H9 (cell line): ENCODE measurements around the gene GRIK1. TPM values are rescaled to one million over a fixed set of nuclear protein-coding genes. Genes with fewer than 3 reads are reported as not detected.

Experiments used
- DNase-seq: peaks from one replicate; pipeline ENCODE4 v3.0.0-alpha.2; 2017
- H2AFZ ChIP-seq: one replicate; pipeline ENCODE4 v1.6.1; 2013; ENCODE audit warnings: mild to moderate bottlenecking, low read length, control low read depth, moderate library complexity
- H2AK5ac ChIP-seq: 2 replicates; pipeline ENCODE4 v1.6.1; 2013; ENCODE audit warnings: low read length, control low read depth, mixed read lengths; ENCODE audit not compliant: insufficient read length
- H2BK120ac ChIP-seq: one replicate; pipeline ENCODE4 v1.6.1; 2013; ENCODE audit warnings: low read depth, mild to moderate bottlenecking, low read length, control low read depth, inconsistent platforms; ENCODE audit not compliant: poor library complexity, severe bottlenecking
- H2BK12ac ChIP-seq: 2 replicates; pipeline ENCODE4 v1.6.1; 2013; ENCODE audit warnings: low read length, control low read depth, mixed read lengths, low read depth; ENCODE audit not compliant: insufficient read length
- H2BK15ac ChIP-seq: 2 replicates; pipeline ENCODE4 v1.6.1; 2013; ENCODE audit warnings: low read depth, low read length, control low read depth
- H2BK20ac ChIP-seq: one replicate; pipeline ENCODE4 v1.6.1; 2013; ENCODE audit warnings: low read depth, mild to moderate bottlenecking, low read length, control low read depth, inconsistent platforms; ENCODE audit not compliant: poor library complexity, severe bottlenecking
- H2BK5ac ChIP-seq: 2 replicates; pipeline ENCODE4 v1.6.1; 2013; ENCODE audit warnings: low read length, control low read depth, mixed read lengths; ENCODE audit not compliant: insufficient read length
- H3K14ac ChIP-seq: 2 replicates; pipeline ENCODE4 v1.6.1; 2013; ENCODE audit warnings: low read length, control low read depth; ENCODE audit not compliant: insufficient read depth
- H3K18ac ChIP-seq: 2 replicates; pipeline ENCODE4 v1.6.1; 2013; ENCODE audit warnings: low read depth, mild to moderate bottlenecking, mixed read lengths, low read length, control low read depth; ENCODE audit not compliant: insufficient read length
- H3K23ac ChIP-seq: 2 replicates; pipeline ENCODE4 v1.6.1; 2013; ENCODE audit warnings: low read length, control low read depth, mixed read lengths, low read depth; ENCODE audit not compliant: insufficient read length
- H3K23me2 ChIP-seq: 2 replicates; pipeline ENCODE4 v1.6.1; 2013; ENCODE audit warnings: low read depth, mild to moderate bottlenecking, mixed read lengths, low read length, control low read depth; ENCODE audit not compliant: insufficient read length, poor library complexity, severe bottlenecking
- H3K27ac ChIP-seq: 2 replicates; pipeline ENCODE4 v1.5.1; 2013; ENCODE audit warnings: low read length, control low read depth, mixed read lengths, low read depth; ENCODE audit not compliant: insufficient read length
- H3K27me3 ChIP-seq: 2 replicates; pipeline ENCODE4 v1.6.1; 2013; ENCODE audit warnings: low read length, control low read depth, inconsistent platforms; ENCODE audit not compliant: insufficient read depth
- H3K4ac ChIP-seq: 2 replicates; pipeline ENCODE4 v1.6.1; 2013; ENCODE audit warnings: low read depth, mild to moderate bottlenecking, control low read depth, inconsistent platforms, low read length, moderate library complexity
- H3K4me1 ChIP-seq: 2 replicates; pipeline ENCODE4 v1.6.1; 2013; ENCODE audit warnings: low read length, control low read depth, inconsistent platforms; ENCODE audit not compliant: insufficient read depth
- H3K4me2 ChIP-seq: 2 replicates; pipeline ENCODE4 v1.6.1; 2013; ENCODE audit warnings: low read length, control low read depth, mixed read lengths; ENCODE audit not compliant: insufficient read length, insufficient read depth
- H3K56ac ChIP-seq: 2 replicates; pipeline ENCODE4 v1.6.1; 2013; ENCODE audit warnings: low read depth, mild to moderate bottlenecking, mixed read lengths, low read length, control low read depth; ENCODE audit not compliant: insufficient read length
- H3K79me1 ChIP-seq: 2 replicates; pipeline ENCODE4 v1.6.1; 2013; ENCODE audit warnings: low read depth, mild to moderate bottlenecking, moderate library complexity, low read length, control low read depth, inconsistent platforms; ENCODE audit not compliant: insufficient read depth, poor library complexity, severe bottlenecking
- H3K79me2 ChIP-seq: 2 replicates; pipeline ENCODE4 v1.6.1; 2013; ENCODE audit warnings: low read length, control low read depth, inconsistent platforms; ENCODE audit not compliant: insufficient read depth
- H3K9ac ChIP-seq: 2 replicates; pipeline ENCODE4 v1.6.1; 2013; ENCODE audit warnings: low read length, control low read depth, mixed read lengths; ENCODE audit not compliant: insufficient read length; ENCODE audit errors: extremely low read depth
- H3K9me3 ChIP-seq: one replicate; pipeline ENCODE4 v1.6.1; 2013; ENCODE audit warnings: low read depth, low read length, inconsistent platforms; ENCODE audit not compliant: control insufficient read depth
- H3T11ph ChIP-seq: one replicate; pipeline ENCODE4 v1.6.1; 2013; ENCODE audit warnings: mild to moderate bottlenecking, low read length, control low read depth, inconsistent platforms
- H4K20me1 ChIP-seq: one replicate; pipeline ENCODE4 v1.6.1; 2013; ENCODE audit not compliant: control insufficient read depth, insufficient read length, insufficient read depth
- H4K5ac ChIP-seq: 2 replicates; pipeline ENCODE4 v1.6.1; 2013; ENCODE audit warnings: low read depth, mild to moderate bottlenecking, mixed read lengths, low read length, control low read depth; ENCODE audit not compliant: insufficient read length
- H4K8ac ChIP-seq: replicated peaks from 2 replicates; pipeline ENCODE4 v1.6.1; 2013; ENCODE audit warnings: low read length, control low read depth, mixed read lengths, low read depth; ENCODE audit not compliant: insufficient read length
- H4K91ac ChIP-seq: 2 replicates; pipeline ENCODE4 v1.6.1; 2013; ENCODE audit warnings: low read depth, mild to moderate bottlenecking, moderate library complexity, mixed read lengths, low read length, control low read depth; ENCODE audit not compliant: insufficient read length
- H3K27ac Mint-ChIP-seq, 3 experiments: 2 replicates in 2 of 3; 3 replicates in 1 of 3; pipeline ENCODE4 v1.8.0; 2020 to 2021; ENCODE audit warnings: mixed read lengths in 3 of 3, mild to moderate bottlenecking in 1 of 3, moderate library complexity in 1 of 3
- H3K27me3 Mint-ChIP-seq: 2 replicates; pipeline ENCODE4 v1.8.0; 2021; ENCODE audit warnings: low read depth, mild to moderate bottlenecking, moderate library complexity, mixed read lengths
- H3K36me3 Mint-ChIP-seq, 3 experiments: 2 replicates in 2 of 3; 3 replicates in 1 of 3; pipeline ENCODE4 v1.8.0; 2020 to 2021; ENCODE audit warnings: low read depth in 3 of 3, mixed read lengths in 3 of 3; ENCODE audit not compliant: insufficient read depth in 1 of 3
- H3K4me1 Mint-ChIP-seq, 2 experiments: 2 replicates each; pipeline ENCODE4 v1.8.0; 2020; ENCODE audit warnings: mixed read lengths in 2 of 2
- H3K4me3 Mint-ChIP-seq, 2 experiments: 2 replicates in 1 of 2; 3 replicates in 1 of 2; pipeline ENCODE4 v1.8.0; 2020 to 2021; ENCODE audit warnings: mild to moderate bottlenecking in 2 of 2, mixed read lengths in 2 of 2, moderate library complexity in 1 of 2
- H3K9me3 Mint-ChIP-seq, 2 experiments: 2 replicates in 1 of 2; 3 replicates in 1 of 2; pipeline ENCODE4 v1.8.0; 2020; ENCODE audit warnings: mild to moderate bottlenecking in 2 of 2, mixed read lengths in 2 of 2, moderate library complexity in 1 of 2
- WGBS: extraction: QIAGEN DNeasy Blood & Tissue Kit; methylation state at CpG from one replicate; pipeline ENCODE4 v1.1.7; 2013; ENCODE audit warnings: missing lambda C conversion rate, low lambda C conversion rate, mixed read lengths; ENCODE audit not compliant: insufficient read length; ENCODE audit errors: extremely low coverage; 5-methylcytosine and 5-hydroxymethylcytosine counted together
- total RNA-seq: library from RNA; stranded (reverse); gene quantifications from 2 replicates; pipeline ENCODE4 v1.2.1, GENCODE V29; 2021
- TF ChIP-seq, protein P1 (sequence below): fragments of 200-600 bp; sonication (generic); conservative IDR thresholded peaks from 3 replicates; pipeline ENCODE4 v1.8.0; 2021; ENCODE audit warnings: antibody characterized with exemption, mild to moderate bottlenecking

Gene GRIK1
- total RNA-seq, 1 experiment from 2014 or later, result not detected

DNA sequence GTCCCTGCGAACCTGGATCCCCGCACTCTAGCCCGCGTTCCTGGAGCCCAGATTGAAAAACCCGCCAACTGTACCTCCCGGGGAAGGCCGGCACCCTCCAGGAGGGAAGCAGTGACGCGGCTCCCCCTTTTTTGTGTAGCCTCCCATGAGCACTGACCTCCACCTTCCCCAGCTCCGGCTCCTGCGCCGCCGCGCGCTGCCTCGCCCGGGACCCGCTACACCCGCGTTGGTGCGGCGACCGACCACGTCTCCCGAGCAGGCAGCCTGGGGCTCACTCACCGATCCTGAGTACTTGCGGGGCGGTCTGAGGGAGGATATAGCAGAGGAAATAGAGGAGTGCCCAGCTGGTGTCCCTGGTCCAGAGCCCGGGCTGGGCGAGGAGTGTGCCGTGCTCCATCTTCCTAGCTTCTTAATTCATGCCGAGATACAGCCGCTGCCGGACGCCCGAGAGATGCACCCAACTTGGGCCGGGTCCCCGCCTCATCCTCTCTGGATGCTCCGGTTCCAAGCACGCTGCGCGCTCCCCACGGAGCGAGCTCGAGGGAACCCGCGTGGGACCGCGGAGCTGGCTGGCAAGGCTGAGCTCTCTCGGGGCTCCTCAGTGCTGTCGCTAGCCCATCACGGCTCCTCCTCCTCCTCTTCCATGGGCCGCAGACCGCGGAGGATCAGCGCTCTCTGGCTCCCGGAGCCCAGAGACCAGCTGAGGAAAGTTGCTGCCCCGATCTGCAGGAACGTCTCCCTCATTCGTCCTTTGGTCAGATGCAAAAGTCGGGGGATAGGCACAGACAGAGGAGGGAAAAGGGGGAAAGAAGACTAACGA is 482 bp downstream of the GRIK1 start:
- no peaks in the 10 kb centered on the region for H3K36me3 Mint-ChIP-seq
- Histone ChIP-seq H4K20me1 (no peaks in the 10 kb centered on the region), H3K23me2 (peaks cover 12% of the 10 kb centered on the region), H3K9ac (no peak overlapping the region), H3K56ac (no peak overlapping the region), H3K27ac (no peak overlapping the region), H4K8ac (no peak overlapping the region), H2BK20ac (no peak overlapping the region), H3K9me3 (no peaks in the 10 kb centered on the region), H2AFZ (peak overlapping the region; percentile 71), H3K4me2 (peak overlapping the region; percentile 92), H2BK12ac (no peak overlapping the region), H3K23ac (no peak overlapping the region), H3K27me3 (peaks cover 28% of the 10 kb centered on the region), H3K14ac (no peak overlapping the region), H2AK5ac (no peak overlapping the region), H3K79me1 (no peaks in the 10 kb centered on the region), H4K5ac (no peak overlapping the region), H3K79me2 (no peaks in the 10 kb centered on the region), H3K4me1 (no peaks in the 10 kb centered on the region), H2BK5ac (no peak overlapping the region), H2BK15ac (no peak overlapping the region), H3K18ac (no peak overlapping the region), H3T11ph (no peak overlapping the region), H4K91ac (no peak overlapping the region), H3K4ac (no peak overlapping the region), H2BK120ac (no peak overlapping the region)
- H3K27ac Mint-ChIP-seq, result no peak overlapping the region
- peaks cover 9 to 14% of the 10 kb centered on the region in 2 experiments for H3K4me1 Mint-ChIP-seq
- H3K27me3 Mint-ChIP-seq, result peaks cover 84% of the 10 kb centered on the region
- peak overlapping the region; percentile 82 to 86 for H3K4me3 Mint-ChIP-seq
- no peaks in the 10 kb centered on the region for H3K9me3 Mint-ChIP-seq
- TF ChIP-seq, protein P1, sequence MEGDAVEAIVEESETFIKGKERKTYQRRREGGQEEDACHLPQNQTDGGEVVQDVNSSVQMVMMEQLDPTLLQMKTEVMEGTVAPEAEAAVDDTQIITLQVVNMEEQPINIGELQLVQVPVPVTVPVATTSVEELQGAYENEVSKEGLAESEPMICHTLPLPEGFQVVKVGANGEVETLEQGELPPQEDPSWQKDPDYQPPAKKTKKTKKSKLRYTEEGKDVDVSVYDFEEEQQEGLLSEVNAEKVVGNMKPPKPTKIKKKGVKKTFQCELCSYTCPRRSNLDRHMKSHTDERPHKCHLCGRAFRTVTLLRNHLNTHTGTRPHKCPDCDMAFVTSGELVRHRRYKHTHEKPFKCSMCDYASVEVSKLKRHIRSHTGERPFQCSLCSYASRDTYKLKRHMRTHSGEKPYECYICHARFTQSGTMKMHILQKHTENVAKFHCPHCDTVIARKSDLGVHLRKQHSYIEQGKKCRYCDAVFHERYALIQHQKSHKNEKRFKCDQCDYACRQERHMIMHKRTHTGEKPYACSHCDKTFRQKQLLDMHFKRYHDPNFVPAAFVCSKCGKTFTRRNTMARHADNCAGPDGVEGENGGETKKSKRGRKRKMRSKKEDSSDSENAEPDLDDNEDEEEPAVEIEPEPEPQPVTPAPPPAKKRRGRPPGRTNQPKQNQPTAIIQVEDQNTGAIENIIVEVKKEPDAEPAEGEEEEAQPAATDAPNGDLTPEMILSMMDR, result no peak
- peak; percentile 52 for DNase-seq
- no CpG with 5 or more reads among the region's 62 CpGs for WGBS
